IPS-NIHi11 (cell line): ENCODE data around the gene KRT83.

ENCODE experiments used
- DNase-seq: peaks from one replicate; pipeline ENCODE4 v3.0.0; 2012; ENCODE audit warnings: mixed read lengths, low spot score

The KRT83 gene

GRCh38 chr12:52320784-52321400 lies at the start of gene KRT83:
KRT83 (minus strand) TSS chr12:52321398; CDS start chr12:52321335, 63 bp downstream.
- no peak for DNase-seq

- DNase-seq = no peak
Measured at GRCh38 chr12:52369809-52370208, 48.6 kb upstream of the KRT83 start.

- DNase-seq = no peak
Measured at GRCh38 chr12:52369211-52369610, 48.0 kb upstream of the KRT83 start.

- DNase-seq = no peak
Measured at GRCh38 chr12:52368508-52368907, 47.3 kb upstream of the KRT83 start.

- DNase-seq = no peak
Measured at GRCh38 chr12:52367876-52368275, 46.7 kb upstream of the KRT83 start.

- DNase-seq = no peak
Measured at GRCh38 chr12:52366738-52367485, 45.7 kb upstream of the KRT83 start, which contains the start of gene KRT85. KRT85 (minus strand) TSS chr12:52367481; CDS start chr12:52367405, 76 bp downstream.

GRCh38 chr12:52364901-52365489 lies 43.8 kb upstream of the KRT83 start:
- DNase-seq = no peak

- DNase-seq = no peak
Measured at GRCh38 chr12:52364061-52364460, 42.9 kb upstream of the KRT83 start.

GRCh38 chr12:52363111-52363679 lies 42.0 kb upstream of the KRT83 start:
- no peak for DNase-seq

GRCh38 chr12:52362118-52362726 lies 41.0 kb upstream of the KRT83 start:
- DNase-seq = peak; percentile 63

- no peak for DNase-seq
Measured at GRCh38 chr12:52361553-52361952, 40.4 kb upstream of the KRT83 start.

- DNase-seq = no peak
Measured at GRCh38 chr12:52360663-52361271, 39.6 kb upstream of the KRT83 start.

GRCh38 chr12:52360106-52360662 lies 39.0 kb upstream of the KRT83 start:
- DNase-seq = no peak

- DNase-seq = no peak
Measured at GRCh38 chr12:52359621-52360061, 38.4 kb upstream of the KRT83 start.

- DNase-seq = no peak
Measured at GRCh38 chr12:52358575-52359350, 37.6 kb upstream of the KRT83 start.

- DNase-seq = no peak
Measured at GRCh38 chr12:52356762-52357580, 35.8 kb upstream of the KRT83 start.

- no peak for DNase-seq
Measured at GRCh38 chr12:52356031-52356761, 35.0 kb upstream of the KRT83 start.

GRCh38 chr12:52355176-52355575 lies 34.0 kb upstream of the KRT83 start:
- DNase-seq = no peak

GRCh38 chr12:52354200-52354599 lies 33.0 kb upstream of the KRT83 start:
- no peak for DNase-seq
